Measurements from ENCODE around the gene CADM3. TPM values are rescaled to one million over a fixed set of nuclear protein-coding genes. Genes with fewer than 3 reads are reported as not detected.

The CADM3 gene
- total and polyA plus RNA-seq, 9 of the 15 experiments (the other 6 are each of a cell fraction or from before 2014, with no cell fraction given): 0.04 TPM; not detected in 8

- TF ChIP-seq HOXB6 (CRISPR knock-in tag; IDR thresholded peaks at IDR 0.05; ENCODE audit: borderline replicate concordance) (no peak), ZNF695 (CRISPR knock-in tag; IDR thresholded peaks at IDR 0.05) (no peak), ERF (CRISPR knock-in tag; IDR thresholded peaks at IDR 0.05) (no peak), HNRNPL (IDR thresholded peaks at IDR 0.05; ENCODE audit: low read depth, low read length) (no peak), TEAD1 (CRISPR knock-in tag; IDR thresholded peaks at IDR 0.05) (no peak), ZNF280A (IDR thresholded peaks at IDR 0.05; ENCODE audit: low read depth, partially characterized antibody) (no peak), HDAC6 (IDR thresholded peaks at IDR 0.05; ENCODE audit: low read depth, low read length) (no peak), MBD2 (IDR thresholded peaks at IDR 0.05; ENCODE audit: borderline replicate concordance, low read depth) (no peak)
- TF ChIP-seq, protein P1, sequence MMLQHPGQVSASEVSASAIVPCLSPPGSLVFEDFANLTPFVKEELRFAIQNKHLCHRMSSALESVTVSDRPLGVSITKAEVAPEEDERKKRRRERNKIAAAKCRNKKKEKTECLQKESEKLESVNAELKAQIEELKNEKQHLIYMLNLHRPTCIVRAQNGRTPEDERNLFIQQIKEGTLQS (IDR thresholded peaks at IDR 0.05): peak; percentile 80
- TF ChIP-seq, protein P1 (CRISPR knock-in tag; conservative IDR thresholded peaks at IDR 0.05): no peak
- TF ChIP-seq, protein P2, sequence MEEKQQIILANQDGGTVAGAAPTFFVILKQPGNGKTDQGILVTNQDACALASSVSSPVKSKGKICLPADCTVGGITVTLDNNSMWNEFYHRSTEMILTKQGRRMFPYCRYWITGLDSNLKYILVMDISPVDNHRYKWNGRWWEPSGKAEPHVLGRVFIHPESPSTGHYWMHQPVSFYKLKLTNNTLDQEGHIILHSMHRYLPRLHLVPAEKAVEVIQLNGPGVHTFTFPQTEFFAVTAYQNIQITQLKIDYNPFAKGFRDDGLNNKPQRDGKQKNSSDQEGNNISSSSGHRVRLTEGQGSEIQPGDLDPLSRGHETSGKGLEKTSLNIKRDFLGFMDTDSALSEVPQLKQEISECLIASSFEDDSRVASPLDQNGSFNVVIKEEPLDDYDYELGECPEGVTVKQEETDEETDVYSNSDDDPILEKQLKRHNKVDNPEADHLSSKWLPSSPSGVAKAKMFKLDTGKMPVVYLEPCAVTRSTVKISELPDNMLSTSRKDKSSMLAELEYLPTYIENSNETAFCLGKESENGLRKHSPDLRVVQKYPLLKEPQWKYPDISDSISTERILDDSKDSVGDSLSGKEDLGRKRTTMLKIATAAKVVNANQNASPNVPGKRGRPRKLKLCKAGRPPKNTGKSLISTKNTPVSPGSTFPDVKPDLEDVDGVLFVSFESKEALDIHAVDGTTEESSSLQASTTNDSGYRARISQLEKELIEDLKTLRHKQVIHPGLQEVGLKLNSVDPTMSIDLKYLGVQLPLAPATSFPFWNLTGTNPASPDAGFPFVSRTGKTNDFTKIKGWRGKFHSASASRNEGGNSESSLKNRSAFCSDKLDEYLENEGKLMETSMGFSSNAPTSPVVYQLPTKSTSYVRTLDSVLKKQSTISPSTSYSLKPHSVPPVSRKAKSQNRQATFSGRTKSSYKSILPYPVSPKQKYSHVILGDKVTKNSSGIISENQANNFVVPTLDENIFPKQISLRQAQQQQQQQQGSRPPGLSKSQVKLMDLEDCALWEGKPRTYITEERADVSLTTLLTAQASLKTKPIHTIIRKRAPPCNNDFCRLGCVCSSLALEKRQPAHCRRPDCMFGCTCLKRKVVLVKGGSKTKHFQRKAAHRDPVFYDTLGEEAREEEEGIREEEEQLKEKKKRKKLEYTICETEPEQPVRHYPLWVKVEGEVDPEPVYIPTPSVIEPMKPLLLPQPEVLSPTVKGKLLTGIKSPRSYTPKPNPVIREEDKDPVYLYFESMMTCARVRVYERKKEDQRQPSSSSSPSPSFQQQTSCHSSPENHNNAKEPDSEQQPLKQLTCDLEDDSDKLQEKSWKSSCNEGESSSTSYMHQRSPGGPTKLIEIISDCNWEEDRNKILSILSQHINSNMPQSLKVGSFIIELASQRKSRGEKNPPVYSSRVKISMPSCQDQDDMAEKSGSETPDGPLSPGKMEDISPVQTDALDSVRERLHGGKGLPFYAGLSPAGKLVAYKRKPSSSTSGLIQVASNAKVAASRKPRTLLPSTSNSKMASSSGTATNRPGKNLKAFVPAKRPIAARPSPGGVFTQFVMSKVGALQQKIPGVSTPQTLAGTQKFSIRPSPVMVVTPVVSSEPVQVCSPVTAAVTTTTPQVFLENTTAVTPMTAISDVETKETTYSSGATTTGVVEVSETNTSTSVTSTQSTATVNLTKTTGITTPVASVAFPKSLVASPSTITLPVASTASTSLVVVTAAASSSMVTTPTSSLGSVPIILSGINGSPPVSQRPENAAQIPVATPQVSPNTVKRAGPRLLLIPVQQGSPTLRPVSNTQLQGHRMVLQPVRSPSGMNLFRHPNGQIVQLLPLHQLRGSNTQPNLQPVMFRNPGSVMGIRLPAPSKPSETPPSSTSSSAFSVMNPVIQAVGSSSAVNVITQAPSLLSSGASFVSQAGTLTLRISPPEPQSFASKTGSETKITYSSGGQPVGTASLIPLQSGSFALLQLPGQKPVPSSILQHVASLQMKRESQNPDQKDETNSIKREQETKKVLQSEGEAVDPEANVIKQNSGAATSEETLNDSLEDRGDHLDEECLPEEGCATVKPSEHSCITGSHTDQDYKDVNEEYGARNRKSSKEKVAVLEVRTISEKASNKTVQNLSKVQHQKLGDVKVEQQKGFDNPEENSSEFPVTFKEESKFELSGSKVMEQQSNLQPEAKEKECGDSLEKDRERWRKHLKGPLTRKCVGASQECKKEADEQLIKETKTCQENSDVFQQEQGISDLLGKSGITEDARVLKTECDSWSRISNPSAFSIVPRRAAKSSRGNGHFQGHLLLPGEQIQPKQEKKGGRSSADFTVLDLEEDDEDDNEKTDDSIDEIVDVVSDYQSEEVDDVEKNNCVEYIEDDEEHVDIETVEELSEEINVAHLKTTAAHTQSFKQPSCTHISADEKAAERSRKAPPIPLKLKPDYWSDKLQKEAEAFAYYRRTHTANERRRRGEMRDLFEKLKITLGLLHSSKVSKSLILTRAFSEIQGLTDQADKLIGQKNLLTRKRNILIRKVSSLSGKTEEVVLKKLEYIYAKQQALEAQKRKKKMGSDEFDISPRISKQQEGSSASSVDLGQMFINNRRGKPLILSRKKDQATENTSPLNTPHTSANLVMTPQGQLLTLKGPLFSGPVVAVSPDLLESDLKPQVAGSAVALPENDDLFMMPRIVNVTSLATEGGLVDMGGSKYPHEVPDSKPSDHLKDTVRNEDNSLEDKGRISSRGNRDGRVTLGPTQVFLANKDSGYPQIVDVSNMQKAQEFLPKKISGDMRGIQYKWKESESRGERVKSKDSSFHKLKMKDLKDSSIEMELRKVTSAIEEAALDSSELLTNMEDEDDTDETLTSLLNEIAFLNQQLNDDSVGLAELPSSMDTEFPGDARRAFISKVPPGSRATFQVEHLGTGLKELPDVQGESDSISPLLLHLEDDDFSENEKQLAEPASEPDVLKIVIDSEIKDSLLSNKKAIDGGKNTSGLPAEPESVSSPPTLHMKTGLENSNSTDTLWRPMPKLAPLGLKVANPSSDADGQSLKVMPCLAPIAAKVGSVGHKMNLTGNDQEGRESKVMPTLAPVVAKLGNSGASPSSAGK (IDR thresholded peaks at IDR 0.05): no peak
Observed at GRCh38 chr1:159211331-159212136, 40.1 kb downstream of the CADM3 start (continued).
